ENCODE data around the gene NEK11.
"Not testable (repeated sequence)": the region's sequence is repeated elsewhere in the genome, so short reads cannot be mapped to it uniquely, and the experiment has no call there.

NEK11 gene

DNA sequence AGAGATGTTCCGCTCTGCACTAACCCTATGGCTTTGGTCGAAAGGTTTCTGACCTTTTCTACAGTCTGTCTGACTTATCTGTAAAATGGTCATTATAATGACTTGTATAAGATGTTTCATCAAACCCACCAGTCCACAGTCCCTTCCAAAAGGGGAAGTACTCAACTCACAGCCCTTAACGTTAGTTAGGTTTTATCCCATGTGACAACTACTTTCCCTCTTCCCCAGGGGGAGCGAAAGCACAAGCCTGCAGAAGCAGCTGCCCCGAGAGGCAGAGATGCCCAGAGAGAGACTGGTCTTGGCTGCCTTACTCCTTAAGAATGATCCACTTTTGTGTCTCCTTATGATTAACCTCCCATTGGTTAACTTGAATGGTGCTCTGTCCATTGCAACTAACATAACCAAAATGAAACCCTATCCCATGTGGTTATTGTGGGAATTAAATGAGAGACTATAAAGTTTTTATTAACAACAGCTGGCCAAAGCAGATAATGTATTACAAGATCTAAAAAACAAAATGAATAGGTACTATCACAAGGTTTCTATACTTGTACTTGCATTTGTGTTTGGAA lies 6.5 kb upstream of the NEK11 start:
- Mint-ChIP-seq H3K4me3 (no peak overlapping the region), H3K9me3 (no peaks in the 10 kb centered on the region), H3K27me3 (no peaks in the 10 kb centered on the region), H3K36me3 (ENCODE audit: low read depth) (peaks cover 62% of the 10 kb centered on the region), H3K27ac (no peak overlapping the region), H3K4me1 (ENCODE audit: low read depth) (peaks cover 55% of the 10 kb centered on the region)

DNA sequence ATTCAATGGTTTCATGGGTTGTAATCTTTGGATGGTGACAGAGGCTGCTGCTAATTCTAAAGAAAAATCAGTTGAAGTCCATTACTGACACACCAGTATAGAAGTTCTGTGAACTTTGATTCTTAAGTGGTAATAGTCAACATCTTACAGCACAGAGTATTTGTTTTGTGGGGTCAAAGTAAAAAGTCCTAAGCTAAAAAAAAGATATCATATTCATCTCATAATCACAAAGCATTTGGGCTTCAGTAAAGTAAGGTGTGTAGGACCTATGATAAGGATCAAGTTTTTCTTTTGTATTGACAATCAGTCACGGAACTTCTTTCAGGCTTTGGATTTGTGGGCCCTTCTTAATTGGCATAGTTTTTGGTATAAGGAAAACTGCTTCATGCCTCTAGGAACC lies 1.1 kb upstream of the NEK11 start:
- H3K27me3 Mint-ChIP-seq, result no peaks in the 10 kb centered on the region
- peak overlapping the region; percentile 89 for H3K4me3 Mint-ChIP-seq
- H3K27ac Mint-ChIP-seq, result peak overlapping the region; percentile 91
- H3K9me3 Mint-ChIP-seq, result no peaks in the 10 kb centered on the region
- H3K36me3 Mint-ChIP-seq (ENCODE audit: low read depth), result peaks cover 31% of the 10 kb centered on the region
- peaks cover 56% of the 10 kb centered on the region for H3K4me1 Mint-ChIP-seq (ENCODE audit: low read depth)

DNA sequence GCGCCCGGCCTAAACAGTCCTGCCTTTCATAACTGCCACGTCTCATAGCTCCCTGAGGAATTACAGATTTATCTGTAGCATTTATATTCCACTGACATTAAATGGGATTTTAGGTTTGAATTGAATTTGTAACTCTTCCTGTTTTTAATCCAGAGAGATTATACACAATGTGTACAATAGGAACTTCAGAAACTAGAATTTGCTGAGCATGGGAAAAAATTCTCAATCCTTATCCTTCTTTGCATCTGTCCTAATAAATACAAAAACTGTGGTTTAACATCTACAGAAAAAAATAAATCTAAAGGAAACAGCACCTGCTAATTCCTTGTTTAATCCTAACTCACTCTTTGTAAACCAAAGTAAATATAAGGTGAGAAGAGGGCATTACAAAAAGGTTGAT lies 2.2 kb downstream of the NEK11 start:
- Mint-ChIP-seq H3K4me1 (ENCODE audit: low read depth) (peaks cover 31% of the 10 kb centered on the region), H3K36me3 (ENCODE audit: low read depth) (peaks cover 12% of the 10 kb centered on the region), H3K27ac (no peak overlapping the region), H3K27me3 (no peaks in the 10 kb centered on the region), H3K4me3 (no peak overlapping the region), H3K9me3 (no peaks in the 10 kb centered on the region)

DNA sequence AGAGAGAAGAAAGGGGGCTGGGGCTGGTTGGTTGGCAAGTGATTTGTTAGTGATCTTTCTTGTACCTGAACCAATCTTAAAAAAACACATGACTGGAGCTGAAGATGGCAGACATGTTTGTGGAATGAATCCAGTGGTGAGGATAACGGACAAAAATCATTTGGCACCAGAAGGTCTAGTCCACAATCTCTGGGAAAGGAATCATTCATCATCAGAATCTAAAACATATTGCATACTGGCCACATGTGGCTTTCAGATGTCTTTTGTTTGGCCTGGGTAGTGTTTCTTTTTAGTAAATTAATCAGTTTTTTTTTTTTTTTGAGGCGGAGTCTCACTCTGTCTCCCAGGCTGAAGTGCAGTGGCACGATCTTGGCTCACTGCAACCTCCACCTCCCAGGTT lies 5.0 kb downstream of the NEK11 start:
- Mint-ChIP-seq H3K27ac (no peak overlapping the region), H3K36me3 (ENCODE audit: low read depth) (no peaks in the 10 kb centered on the region), H3K9me3 (no peaks in the 10 kb centered on the region), H3K27me3 (no peaks in the 10 kb centered on the region), H3K4me3 (no peak overlapping the region), H3K4me1 (ENCODE audit: low read depth) (peaks cover 6% of the 10 kb centered on the region)

DNA sequence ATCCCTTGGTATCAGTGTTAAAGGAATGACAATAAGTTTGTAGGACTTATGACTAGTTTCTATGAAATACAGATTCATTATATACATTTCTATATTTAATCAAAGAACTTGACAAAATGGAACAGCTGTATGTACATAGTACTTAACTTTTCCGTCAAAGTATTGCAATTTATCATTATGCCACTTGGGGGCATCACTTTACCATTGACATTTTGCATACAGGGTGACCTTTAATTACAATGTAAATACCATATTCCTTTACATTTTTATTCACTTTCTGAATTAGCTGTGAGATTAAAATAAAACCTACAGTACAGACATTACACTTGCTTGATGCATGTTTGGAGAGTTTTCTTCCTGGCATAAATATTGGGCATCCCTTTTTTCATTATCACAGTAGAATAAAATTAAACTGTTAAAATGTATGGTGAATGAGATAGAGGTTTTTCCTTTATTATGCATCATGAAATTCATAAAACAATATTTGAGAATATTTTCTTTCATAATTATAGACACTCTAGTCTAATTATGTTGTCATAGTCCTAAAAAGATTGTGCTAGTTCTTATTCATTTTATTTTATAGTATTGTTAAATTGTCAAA lies 6.9 kb downstream of the NEK11 start:
- Mint-ChIP-seq H3K27me3 (no peaks in the 10 kb centered on the region), H3K4me1 (ENCODE audit: low read depth) (no peaks in the 10 kb centered on the region), H3K9me3 (no peaks in the 10 kb centered on the region), H3K36me3 (ENCODE audit: low read depth) (no peaks in the 10 kb centered on the region), H3K27ac (no peak overlapping the region), H3K4me3 (no peak overlapping the region)

DNA sequence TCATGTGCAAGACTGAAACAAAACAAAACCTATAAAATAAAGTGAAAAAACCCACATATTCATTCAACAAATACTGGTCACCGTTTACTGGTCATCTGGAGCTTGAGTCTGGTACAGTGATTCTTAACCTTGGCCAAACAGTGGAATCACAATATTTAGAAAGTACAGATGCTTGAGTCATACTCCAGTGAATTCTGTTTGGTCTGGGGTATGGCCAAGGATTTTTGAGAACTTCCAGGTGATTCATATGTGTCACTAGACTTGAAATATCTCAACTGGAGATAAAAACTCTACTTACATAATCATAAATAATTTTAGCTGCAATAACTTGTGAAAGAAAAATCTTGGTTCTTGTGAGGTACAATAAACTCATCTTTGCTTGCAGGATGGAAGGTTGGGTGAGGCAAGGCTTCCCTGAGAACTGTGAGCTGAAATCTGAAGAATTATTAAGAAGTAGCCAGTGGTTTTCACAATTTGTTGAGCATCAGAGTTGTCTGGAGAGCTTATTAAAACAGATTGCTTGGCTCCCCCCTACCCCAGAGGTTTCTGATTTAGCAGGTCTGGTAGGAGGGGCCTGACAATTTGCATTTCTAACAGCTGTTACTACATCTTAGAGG lies 9.6 kb downstream of the NEK11 start:
- Mint-ChIP-seq H3K27me3 (no peaks in the 10 kb centered on the region), H3K36me3 (ENCODE audit: low read depth) (no peaks in the 10 kb centered on the region), H3K27ac (no peak overlapping the region), H3K4me1 (ENCODE audit: low read depth) (peaks cover 5% of the 10 kb centered on the region), H3K4me3 (no peak overlapping the region), H3K9me3 (no peaks in the 10 kb centered on the region)

DNA sequence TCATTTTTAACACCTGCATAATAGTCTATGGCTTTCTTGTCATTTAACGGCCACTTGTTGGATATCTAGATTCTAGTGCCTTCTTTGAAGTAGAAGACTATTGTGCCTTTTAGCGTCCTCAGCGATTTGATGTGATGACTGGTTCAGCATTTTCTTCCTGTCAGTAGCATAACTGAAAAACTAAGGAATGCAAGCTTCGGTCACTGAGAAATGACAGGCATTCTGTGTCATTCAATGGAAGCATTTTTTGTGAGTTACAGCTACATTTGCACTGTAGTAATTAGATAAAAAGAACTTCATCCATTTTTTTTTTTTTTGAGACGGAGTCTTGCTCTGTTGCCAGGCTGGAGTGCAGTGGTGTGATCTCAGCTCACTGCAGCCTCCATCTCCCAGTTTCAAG lies 10.3 kb downstream of the NEK11 start:
- H3K4me1 Mint-ChIP-seq (ENCODE audit: low read depth), result peaks cover 11% of the 10 kb centered on the region
- no peaks in the 10 kb centered on the region for H3K27me3 Mint-ChIP-seq
- H3K36me3 Mint-ChIP-seq (ENCODE audit: low read depth), result no peaks in the 10 kb centered on the region
- no peaks in the 10 kb centered on the region for H3K9me3 Mint-ChIP-seq
- H3K4me3 Mint-ChIP-seq, result no peak overlapping the region
- H3K27ac Mint-ChIP-seq, result no peak overlapping the region

DNA sequence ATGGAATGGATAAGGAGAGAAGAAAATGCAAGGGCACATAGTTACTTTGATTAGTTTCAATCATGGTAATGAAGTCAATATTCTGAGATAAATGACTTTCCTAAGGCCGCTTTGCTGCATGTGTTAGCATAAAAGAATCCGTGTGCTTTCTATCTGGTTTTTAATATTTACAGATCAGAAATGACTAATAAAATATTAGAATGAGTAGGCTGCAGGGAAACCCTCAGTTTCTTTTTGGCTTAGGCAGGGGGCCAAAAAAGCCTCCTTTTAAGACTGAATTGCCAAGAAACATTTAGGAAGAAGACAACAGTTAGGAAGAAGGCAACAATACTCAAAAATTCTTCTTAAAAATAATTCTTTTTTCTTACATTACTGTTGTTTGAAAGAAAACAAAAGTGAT lies 11.6 kb downstream of the NEK11 start:
- peaks cover 14% of the 10 kb centered on the region for H3K4me1 Mint-ChIP-seq (ENCODE audit: low read depth)
- no peak overlapping the region for H3K27ac Mint-ChIP-seq
- peaks cover 3% of the 10 kb centered on the region for H3K9me3 Mint-ChIP-seq
- H3K27me3 Mint-ChIP-seq, result no peaks in the 10 kb centered on the region
- peaks cover 3% of the 10 kb centered on the region for H3K36me3 Mint-ChIP-seq (ENCODE audit: low read depth)
- no peak overlapping the region for H3K4me3 Mint-ChIP-seq

DNA sequence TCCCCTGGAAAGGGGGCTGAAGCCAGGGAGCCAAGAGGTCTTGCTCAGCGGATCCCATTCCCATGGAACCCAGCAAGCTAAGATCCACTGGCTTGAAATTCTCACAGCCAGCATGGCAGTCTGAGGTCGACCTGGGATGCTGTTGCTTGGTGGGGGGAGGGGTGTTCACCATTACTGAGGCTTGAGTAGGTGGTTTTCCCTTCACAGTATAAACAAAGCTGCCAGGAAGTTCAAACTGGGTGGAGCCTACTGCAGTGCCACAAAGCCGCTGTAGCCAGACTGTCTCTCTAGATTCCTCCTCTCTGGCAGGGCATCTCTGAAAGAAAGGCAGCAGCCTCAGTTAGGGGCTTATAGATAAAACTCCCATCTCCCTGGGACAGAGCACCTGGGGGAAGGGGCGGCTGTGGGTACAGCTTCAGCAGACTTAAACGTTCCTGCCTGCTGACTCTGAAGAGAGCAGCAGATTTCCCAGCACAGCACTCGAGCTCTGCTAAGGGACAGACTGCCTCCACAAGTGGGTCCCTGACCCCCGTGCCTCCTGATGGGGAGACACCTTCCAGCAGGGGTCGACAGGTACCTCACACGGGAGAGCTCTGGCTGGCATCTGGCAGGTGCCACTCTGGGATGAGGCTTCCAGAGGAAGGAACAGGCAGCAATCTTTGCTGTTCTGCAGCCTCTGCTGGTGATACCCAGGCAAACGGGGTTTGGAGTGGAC lies 15.8 kb downstream of the NEK11 start:
- H3K36me3 Mint-ChIP-seq (ENCODE audit: low read depth); H3K27me3 Mint-ChIP-seq; H3K4me3 Mint-ChIP-seq; H3K27ac Mint-ChIP-seq: not testable (repeated sequence)
- Mint-ChIP-seq H3K9me3 (peaks cover 22% of the 10 kb centered on the region), H3K4me1 (ENCODE audit: low read depth) (peaks cover 14% of the 10 kb centered on the region)

DNA sequence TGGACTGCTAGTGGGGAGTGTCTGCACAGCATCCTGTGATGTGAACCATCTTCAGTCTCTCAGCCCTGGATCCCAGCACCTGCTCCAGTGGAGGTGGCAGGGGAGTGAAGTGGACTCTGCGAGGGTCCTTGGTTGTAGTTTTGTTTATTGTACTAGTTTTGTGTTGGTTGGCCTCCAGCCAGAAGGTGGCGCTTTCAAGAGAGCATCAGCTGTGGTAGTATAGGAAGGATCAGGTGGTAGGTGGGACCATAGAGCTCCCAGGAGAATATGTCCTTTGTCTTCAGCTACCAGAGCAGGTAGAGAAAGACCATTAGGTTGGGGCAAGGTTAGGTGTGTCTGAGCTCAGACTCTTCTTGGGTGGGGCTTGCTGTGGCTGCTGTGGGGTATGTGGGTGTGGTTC lies 20.9 kb downstream of the NEK11 start:
- Mint-ChIP-seq H3K4me3 (no peak overlapping the region), H3K36me3 (ENCODE audit: low read depth) (peaks cover 9% of the 10 kb centered on the region), H3K4me1 (ENCODE audit: low read depth) (no peaks in the 10 kb centered on the region), H3K9me3 (peaks cover 22% of the 10 kb centered on the region), H3K27me3 (no peaks in the 10 kb centered on the region), H3K27ac (no peak overlapping the region)

DNA sequence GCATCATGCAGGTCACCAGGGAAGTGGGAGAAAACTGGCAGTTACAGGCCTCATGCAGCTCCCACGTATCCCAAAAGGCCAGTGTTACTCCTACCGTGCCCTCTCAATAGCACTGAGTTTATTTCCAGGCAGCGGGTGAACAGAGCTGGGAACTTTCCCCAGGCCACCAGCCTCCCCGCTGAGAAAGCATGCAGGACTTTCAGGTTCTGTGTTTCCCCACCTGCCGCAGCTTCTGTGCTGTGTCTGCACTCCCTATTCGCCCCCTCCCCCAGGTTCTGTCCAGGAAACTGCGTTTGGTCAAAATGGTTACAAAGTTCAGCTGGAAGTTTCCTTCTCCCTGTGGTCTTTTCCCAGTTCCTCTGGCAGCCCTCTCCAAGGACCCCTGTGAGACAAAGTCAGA lies 21.4 kb downstream of the NEK11 start:
- Mint-ChIP-seq H3K36me3 (ENCODE audit: low read depth) (peaks cover 9% of the 10 kb centered on the region), H3K4me1 (ENCODE audit: low read depth) (no peaks in the 10 kb centered on the region), H3K9me3 (peaks cover 22% of the 10 kb centered on the region), H3K27ac (no peak overlapping the region), H3K27me3 (no peaks in the 10 kb centered on the region), H3K4me3 (no peak overlapping the region)

DNA sequence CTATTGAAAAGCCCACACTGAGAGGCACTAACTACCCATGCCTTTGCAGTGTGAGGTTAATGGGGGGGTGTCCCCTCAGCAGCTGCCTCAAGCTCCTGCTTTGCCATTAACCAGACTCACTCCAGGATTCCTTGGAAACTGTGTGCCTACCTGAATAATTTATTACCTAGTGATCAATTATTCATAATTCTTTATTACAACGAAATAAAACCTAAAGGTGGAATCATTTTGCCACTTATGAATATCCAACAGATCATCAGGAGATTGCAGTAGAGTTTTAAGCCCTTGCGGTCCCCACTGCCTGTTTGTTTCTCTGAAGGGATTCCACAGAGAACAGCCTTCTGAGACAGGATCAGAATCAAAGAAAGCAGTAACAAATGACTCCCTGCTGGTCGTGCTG lies 23.3 kb downstream of the NEK11 start:
- Mint-ChIP-seq H3K4me3 (no peak overlapping the region), H3K27me3 (no peaks in the 10 kb centered on the region), H3K9me3 (peaks cover 7% of the 10 kb centered on the region)

DNA sequence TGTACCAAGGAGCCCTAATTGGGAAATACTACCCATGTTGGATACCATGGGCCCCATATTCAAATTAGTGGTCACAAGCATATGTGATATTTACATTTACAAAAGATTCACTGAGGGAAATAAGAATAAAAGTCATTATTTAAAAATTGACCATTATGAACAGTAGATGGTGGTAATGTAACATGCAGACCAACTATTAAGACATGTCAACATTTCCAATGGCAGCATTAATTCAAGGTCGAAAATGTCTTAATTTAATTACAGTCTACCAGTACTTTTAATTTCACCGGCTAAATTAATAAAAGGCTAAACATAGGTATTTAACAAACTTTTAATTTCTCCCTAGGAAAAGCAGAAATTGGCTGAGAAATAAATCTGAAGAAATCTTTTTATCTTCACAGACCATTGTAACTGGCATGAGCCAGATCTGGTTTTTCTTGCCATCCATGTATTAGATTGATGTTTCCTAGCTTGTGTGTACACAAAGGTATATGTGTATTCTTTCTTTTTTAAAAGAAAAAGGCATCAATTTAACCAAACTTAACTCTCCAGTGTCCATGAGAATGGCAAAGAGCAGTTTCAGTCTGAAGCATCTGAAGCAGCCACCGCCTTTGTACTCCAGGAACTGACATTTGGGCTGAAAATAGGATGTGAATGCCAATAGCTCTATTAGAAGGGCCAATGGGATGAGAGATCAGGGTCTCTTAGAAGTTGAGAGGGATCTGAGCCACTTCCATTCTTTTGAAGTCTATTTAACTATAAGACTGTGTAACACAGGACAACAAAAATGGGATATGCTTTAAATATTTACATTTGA lies 26.6 kb downstream of the NEK11 start:
- Mint-ChIP-seq H3K4me3 (no peak overlapping the region), H3K9me3 (no peaks in the 10 kb centered on the region), H3K4me1 (ENCODE audit: low read depth) (no peaks in the 10 kb centered on the region), H3K27ac (no peak overlapping the region), H3K27me3 (no peaks in the 10 kb centered on the region), H3K36me3 (ENCODE audit: low read depth) (no peaks in the 10 kb centered on the region)

More for the DNA sequence above, 23.3 kb downstream of the NEK11 start:
- Mint-ChIP-seq H3K27ac (no peak overlapping the region), H3K4me1 (ENCODE audit: low read depth) (no peaks in the 10 kb centered on the region), H3K36me3 (ENCODE audit: low read depth) (no peaks in the 10 kb centered on the region)

DNA sequence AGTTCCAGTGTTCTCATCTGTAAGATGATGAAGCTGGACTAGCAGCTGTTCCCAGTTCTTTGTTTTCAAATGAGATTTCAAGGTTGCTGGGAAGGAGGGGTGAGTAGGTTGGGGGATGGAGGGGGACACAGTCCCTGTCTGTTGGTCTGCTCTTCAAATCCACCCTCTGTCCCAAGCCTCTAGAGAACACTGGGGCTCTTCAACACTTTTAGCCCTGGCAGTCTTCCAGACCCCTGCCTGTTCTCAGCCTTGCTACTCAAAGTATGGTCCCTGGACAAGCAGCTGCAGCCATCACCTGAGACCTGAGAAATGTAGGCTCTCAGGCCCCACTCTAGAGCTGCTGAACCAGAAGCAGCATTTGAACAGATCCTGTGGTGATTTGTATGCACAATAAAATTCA lies 41.3 kb downstream of the NEK11 start:
- Mint-ChIP-seq H3K36me3 (ENCODE audit: low read depth) (no peaks in the 10 kb centered on the region), H3K27me3 (no peaks in the 10 kb centered on the region), H3K4me3 (no peak overlapping the region), H3K4me1 (ENCODE audit: low read depth) (peaks cover 13% of the 10 kb centered on the region), H3K9me3 (no peaks in the 10 kb centered on the region), H3K27ac (no peak overlapping the region)

DNA sequence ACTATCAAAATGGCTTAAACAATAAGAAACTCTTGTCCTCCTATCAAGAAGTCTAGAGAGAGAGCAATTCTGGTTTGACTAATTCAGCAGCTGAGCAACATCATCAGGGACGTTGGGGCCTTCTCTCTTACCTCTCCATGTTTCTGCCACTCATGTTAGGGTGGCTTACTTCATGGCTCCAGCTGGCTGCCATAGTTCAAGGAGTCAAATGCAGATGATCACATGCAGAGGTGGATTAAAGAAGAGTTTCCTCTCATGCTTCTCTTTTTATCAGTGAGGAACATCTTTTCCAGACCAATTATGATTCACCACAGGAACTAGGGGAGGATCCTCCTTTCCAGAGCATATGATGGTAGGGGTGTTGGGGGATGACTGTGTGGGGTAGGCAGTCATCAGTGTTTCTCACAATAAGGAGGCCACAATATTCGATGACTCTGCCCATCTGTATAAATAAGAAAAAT lies 45.5 kb downstream of the NEK11 start:
- Mint-ChIP-seq H3K9me3 (no peaks in the 10 kb centered on the region), H3K27me3 (no peaks in the 10 kb centered on the region), H3K36me3 (ENCODE audit: low read depth) (no peaks in the 10 kb centered on the region), H3K27ac (no peak overlapping the region), H3K4me3 (no peak overlapping the region), H3K4me1 (ENCODE audit: low read depth) (peaks cover 9% of the 10 kb centered on the region)
